HG03442 (cell line): ENCODE results near the gene FAM20C.
"Not testable (repeated sequence)": the region's sequence is repeated elsewhere in the genome, so short reads cannot be mapped to it uniquely, and the experiment has no call there.

Source experiments
- ATAC-seq: cut with Tn5 transposase; IDR thresholded peaks from one replicate; pipeline ENCODE4 v1.9.1; 2021; ENCODE audit warnings: mild to moderate bottlenecking, moderate library complexity; ENCODE audit not compliant: unreplicated experiment

The FAM20C gene

GRCh38 chr7:190196-190595, 2.2 kb upstream of the FAM20C start:
- no peak for ATAC-seq

GRCh38 chr7:191105-191980, 1.0 kb upstream of the FAM20C start:
- no peak for ATAC-seq

- ATAC-seq = no peak
Measured at GRCh38 chr7:192701-193480, 520 bp downstream of the FAM20C start.

- ATAC-seq = no peak
Measured at GRCh38 chr7:193481-194251, 1.3 kb downstream of the FAM20C start.

- no peak for ATAC-seq
Measured at GRCh38 chr7:194252-195009, 2.1 kb downstream of the FAM20C start.

DNA sequence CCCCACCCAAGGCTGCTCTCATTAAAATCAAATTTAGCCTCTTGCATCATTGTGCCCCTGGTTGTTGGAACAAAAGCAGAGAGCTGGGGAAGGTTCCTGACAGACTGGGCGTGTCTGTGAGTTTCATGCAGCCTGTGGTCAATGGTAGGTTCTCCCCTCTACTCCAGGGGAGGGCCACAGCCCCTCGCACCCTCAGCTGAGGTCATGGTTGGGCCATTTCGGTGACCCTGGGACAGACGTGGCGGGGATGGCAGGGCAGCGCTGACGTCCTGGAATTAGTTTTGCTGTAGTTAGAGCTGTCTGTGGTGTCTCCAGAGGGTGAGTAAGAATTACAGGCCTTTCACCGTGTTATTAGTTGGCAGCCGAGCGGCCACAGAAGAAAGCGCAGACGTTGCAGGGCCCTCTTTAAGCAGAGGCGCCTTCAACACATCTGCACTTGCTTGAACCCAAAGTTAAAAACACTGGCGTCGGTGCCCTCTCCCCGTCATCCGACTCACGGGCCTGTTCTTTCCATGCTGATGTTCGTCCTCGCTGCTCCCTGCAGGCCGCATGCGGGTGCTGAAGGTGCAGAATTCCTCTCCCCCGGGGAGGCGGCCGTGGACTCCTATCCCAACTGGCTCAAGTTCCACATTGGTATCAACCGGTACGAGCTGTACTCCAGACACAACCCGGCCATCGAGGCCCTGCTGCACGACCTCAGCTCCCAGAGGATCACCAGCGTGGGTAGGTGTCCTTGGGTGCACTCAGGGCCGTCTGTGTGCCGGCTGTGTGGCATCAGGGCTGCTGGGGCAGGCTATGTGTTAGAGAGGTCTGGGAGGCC, 2.8 kb downstream of the FAM20C start:
- ATAC-seq = no peak

- no peak for ATAC-seq
Measured at GRCh38 chr7:195830-196128, 3.4 kb downstream of the FAM20C start.

DNA sequence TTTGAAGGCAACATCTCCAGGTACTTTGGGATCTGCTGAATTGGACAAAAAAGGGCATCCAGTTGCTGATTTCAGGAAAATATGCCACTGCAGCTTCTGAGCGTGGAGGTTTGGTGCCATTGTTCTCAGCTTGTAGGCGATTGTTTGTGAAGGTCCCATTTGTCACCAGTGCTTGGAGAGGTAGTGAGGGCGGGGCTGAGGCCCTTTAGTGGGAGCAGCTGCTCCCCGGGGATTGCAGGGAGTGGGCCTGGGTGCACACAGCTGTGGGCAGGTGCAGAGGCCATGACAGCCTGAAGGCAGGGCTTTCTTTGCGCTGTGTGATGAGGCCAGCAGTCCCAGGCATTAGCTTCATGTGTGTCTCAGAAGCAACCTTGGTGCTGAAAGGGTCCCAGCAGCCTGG, 3.9 kb downstream of the FAM20C start:
- ATAC-seq = no peak

DNA sequence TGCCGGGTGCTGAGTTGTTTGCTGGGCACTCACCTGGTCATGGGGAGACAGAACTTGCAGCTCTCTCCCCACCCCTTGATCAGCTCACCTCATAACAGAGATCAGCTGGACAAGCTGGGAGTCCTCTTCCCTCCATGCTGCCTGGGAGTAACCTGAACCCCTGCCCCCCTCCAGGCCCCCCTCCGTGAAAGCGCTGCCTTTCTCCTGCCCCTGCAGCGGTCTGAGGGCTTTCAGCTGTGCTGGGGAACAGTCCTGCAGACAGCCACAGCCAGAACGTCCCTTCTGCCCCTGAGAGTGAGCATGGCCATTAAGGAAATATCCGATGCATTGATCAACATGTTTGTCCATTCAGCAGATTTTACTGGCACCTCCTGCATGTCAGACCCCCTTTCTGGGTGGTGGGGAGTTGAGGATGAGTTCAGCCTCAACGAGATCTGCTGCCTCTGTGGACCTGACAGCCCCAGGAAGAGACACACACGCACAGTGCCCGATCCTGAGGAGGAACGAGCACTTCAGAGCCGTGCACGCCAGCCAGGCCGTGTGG, 4.5 kb downstream of the FAM20C start:
- no peak for ATAC-seq

- no peak for ATAC-seq
Measured at GRCh38 chr7:197413-198335, 5.3 kb downstream of the FAM20C start.

DNA sequence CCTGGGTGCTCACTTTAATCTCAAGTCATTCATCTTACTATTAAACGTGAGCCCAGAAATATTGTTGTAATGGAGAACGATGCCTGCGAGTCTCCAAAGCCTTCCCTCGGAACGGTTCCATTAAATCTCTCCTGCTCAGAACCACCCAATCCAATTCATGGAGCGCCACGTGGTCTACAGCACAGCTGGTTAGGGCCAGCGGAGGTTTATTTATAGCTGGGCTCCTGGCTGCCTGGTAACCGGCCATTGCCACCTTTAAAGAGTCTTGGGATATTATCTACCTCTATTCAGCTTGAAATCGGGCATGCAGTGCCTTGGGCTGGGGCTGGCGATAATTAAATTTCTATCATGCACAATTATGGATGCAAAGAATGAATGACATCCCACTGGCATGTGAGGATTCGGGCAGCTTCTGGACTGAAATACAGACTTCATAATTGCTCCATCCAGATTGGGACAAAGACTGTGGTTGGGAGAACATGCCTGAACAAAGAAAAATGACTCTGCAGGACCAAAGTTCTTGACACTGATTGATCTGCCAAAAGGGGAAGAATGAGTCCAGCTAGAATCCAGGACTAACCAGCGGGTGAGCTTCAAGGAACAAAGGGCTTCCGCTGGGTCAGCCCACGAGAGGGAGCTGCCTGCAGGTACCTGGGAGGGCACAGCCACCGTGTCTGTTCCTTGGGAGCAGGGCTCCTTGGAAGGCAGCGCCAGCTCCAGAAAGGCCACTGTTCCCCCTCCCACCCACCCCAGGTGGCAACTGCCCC, 7.3 kb downstream of the FAM20C start:
- ATAC-seq = no peak

DNA sequence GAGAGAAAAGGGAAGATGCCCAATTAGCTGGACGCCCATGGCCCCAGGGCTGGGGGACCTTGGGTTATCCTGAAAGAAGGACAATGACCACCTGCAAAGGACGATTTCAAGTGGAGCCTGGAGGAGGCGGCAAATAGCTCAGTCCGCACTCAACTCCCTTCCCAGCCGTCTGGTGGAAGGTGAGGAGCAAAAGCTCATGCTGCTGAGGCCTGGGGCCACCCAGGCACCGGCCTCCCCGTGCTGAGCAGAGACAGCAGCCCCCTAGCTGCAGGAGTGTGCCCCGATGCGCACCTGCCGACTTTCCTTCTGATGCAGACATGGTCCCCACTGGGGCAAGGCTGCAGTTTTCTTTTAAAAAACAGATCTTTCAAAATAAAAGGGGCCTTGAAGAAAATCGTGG, 7.9 kb downstream of the FAM20C start:
- no peak for ATAC-seq

DNA sequence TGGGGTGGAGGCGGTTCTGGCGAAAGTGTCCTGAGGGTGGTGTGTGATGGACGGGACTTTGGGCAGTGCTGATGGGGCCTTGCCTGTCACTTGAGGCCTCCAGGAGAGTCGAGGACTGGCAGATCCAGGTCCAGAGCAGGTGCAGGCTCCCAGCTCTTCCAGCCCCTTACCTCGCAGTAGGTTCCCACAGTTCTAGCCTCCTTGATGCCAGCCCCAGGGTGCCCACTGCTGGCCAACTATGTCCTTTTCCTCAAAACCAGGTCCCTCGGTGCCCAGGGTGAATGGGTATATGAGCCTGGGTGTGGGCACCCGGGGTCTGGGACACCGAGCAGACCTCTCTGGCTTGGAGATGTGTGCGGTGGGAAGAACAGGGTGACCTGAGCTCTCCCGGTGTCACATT, 8.3 kb downstream of the FAM20C start:
- ATAC-seq = no peak

- ATAC-seq = no peak
Measured at GRCh38 chr7:204326-204725, 12.0 kb downstream of the FAM20C start.

- ATAC-seq = no peak
Measured at GRCh38 chr7:205115-206010, 13.0 kb downstream of the FAM20C start.

DNA sequence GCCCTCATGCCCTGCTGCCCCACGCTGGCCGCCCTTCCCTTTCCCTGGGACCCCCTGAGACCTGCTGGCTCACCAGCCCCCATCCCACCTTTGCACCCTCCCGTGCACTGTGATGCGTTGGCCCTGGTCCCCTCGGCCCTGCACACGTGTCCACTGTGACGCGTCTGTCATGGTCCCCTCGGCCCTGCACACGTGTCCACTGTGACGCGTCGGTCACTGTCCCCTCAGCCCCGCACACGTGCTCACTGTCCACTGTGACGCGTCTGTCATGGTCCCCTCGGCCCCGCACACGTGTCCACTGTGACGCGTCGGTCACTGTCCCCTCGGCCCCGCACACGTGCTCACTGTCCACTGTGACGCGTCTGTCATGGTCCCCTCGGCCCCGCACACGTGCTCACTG, 14.0 kb downstream of the FAM20C start:
- ATAC-seq = not testable (repeated sequence)
